HepG2 (cell line): ENCODE results near the gene TMEM127. TPM values are rescaled to one million over a fixed set of nuclear protein-coding genes. Genes with fewer than 3 reads are reported as not detected.

Experiments used
- CREBL2 ChIP-seq: sonication (generic); formaldehyde crosslinking; IDR thresholded peaks from 2 replicates; pipeline ENCODE4 v1.8.1; 2023; ENCODE audit warnings: missing genetic modification reagents, mild to moderate bottlenecking, borderline replicate concordance
- HIC2 ChIP-seq: sonication (generic); formaldehyde crosslinking; IDR thresholded peaks from 2 replicates; pipeline ENCODE4 v1.9.0; 2022; ENCODE audit warnings: low read depth, missing genetic modification reagents
- HNRNPLL ChIP-seq: fragments of 200-400 bp; formaldehyde crosslinking; IDR thresholded peaks from 2 replicates; pipeline ENCODE4 v1.6.1; 2017; ENCODE audit warnings: mild to moderate bottlenecking, low read depth, low read length; ENCODE audit not compliant: poor library complexity, severe bottlenecking
- NFIB ChIP-seq: sonication (generic); formaldehyde crosslinking; IDR thresholded peaks from 2 replicates; pipeline ENCODE4 v1.9.0; 2021; ENCODE audit warnings: missing genetic modification reagents, mild to moderate bottlenecking, borderline replicate concordance
- NKX3-1 ChIP-seq: sonication (generic); formaldehyde crosslinking; IDR thresholded peaks from 2 replicates; pipeline ENCODE4 v1.5.0; 2020; ENCODE audit warnings: missing genetic modification reagents
- PITX1 ChIP-seq: sonication (generic); formaldehyde crosslinking; IDR thresholded peaks from 2 replicates; pipeline ENCODE4 v1.5.1; 2020; ENCODE audit warnings: mild to moderate bottlenecking, missing genetic modification reagents
- REPIN1 ChIP-seq: sonication (generic); formaldehyde crosslinking; IDR thresholded peaks from 2 replicates; pipeline ENCODE4 v1.8.0; 2022; ENCODE audit warnings: missing genetic modification reagents, low read depth, mild to moderate bottlenecking, borderline replicate concordance
- SP1 ChIP-seq, 2 experiments: fragments of 450-650 bp in 1 of 2; sonication (generic) in 1 of 2; formaldehyde crosslinking in 1 of 2; IDR thresholded peaks; 2 replicates each; pipeline versions ENCODE4 v1.4.0 to v1.6.1; 2016 to 2020; ENCODE audit warnings: missing genetic modification reagents in 1 of 2
- TBX3 ChIP-seq: fragments of 450-650 bp; IDR thresholded peaks from 2 replicates; pipeline ENCODE4 v1.6.1; 2017; ENCODE audit warnings: antibody characterized with exemption, mild to moderate bottlenecking, inconsistent platforms, borderline replicate concordance
- TFDP2 ChIP-seq: sonication (generic); formaldehyde crosslinking; IDR thresholded peaks from 2 replicates; pipeline ENCODE4 v1.4.0; 2020; ENCODE audit warnings: missing genetic modification reagents
- XRCC5 ChIP-seq: fragments of 200-400 bp; formaldehyde crosslinking; optimal IDR thresholded peaks from 2 replicates; pipeline ENCODE3; 2017; ENCODE audit warnings: mild to moderate bottlenecking, low read length
- ZNF180 ChIP-seq: sonication (generic); formaldehyde crosslinking; IDR thresholded peaks from 2 replicates; pipeline ENCODE4 v1.4.0; 2020; ENCODE audit warnings: low read depth, missing genetic modification reagents, borderline replicate concordance
- ZNF382 ChIP-seq: sonication (generic); formaldehyde crosslinking; IDR thresholded peaks from 2 replicates; pipeline ENCODE4 v1.5.0; 2020; ENCODE audit warnings: missing genetic modification reagents, mild to moderate bottlenecking, borderline replicate concordance
- ZNF407 ChIP-seq: sonication (generic); formaldehyde crosslinking; IDR thresholded peaks from one replicate; pipeline ENCODE4 v1.5.1; 2020; ENCODE audit warnings: mild to moderate bottlenecking, missing genetic modification reagents; ENCODE audit errors: not compliant biosample characterization
- ZNF607 ChIP-seq: sonication (generic); formaldehyde crosslinking; IDR thresholded peaks from 2 replicates; pipeline ENCODE4 v1.5.1; 2020; ENCODE audit warnings: missing genetic modification reagents, mild to moderate bottlenecking, borderline replicate concordance
- polyA plus RNA-seq, 8 experiments: library from polyadenylated mRNA; depleted of rRNA in 3 of 8; stranded (reverse) in 7 of 8; unstranded in 1 of 8; fragments of >200 nt; fragmentation: Illumina TruSeq in 4 of 8; extraction: Trizol in 4 of 8; gene quantifications; 2 replicates each; pipeline versions ENCODE4 v1.2.1 to v1.2.3, GENCODE V29; 2011 to 2016; ENCODE audit warnings: low read depth in 4 of 8, missing spikeins in 1 of 8, mixed read lengths in 1 of 8; ENCODE audit not compliant: insufficient read depth in 1 of 8
- total RNA-seq, 5 experiments: library from RNA; depleted of rRNA; stranded (reverse); fragments of >200 nt; fragmentation: Illumina TruSeq; extraction: Trizol; gene quantifications; 2 replicates each; pipeline ENCODE4 v1.2.3, GENCODE V29; 2016; ENCODE audit warnings: low read depth in 1 of 5

The TMEM127 gene
- total and polyA plus RNA-seq, 2 of the 13 experiments (the other 11 are each of a cell fraction or from before 2014, with no cell fraction given), result 21.5 to 33.9 TPM

GRCh38 chr2:96267159-96267971, 1.6 kb upstream of the TMEM127 start (continued):
- TF ChIP-seq NFIB (0 out of 2 replicates have a peak, but pooled peaks have one; percentile 12), HIC2 (CRISPR knock-in tag) (no peak), TFDP2 (CRISPR knock-in tag) (no peak), TBX3 (no peak), HNRNPLL (peak; percentile 78), ZNF407 (CRISPR knock-in tag) (peak; percentile 63), ZNF607 (CRISPR knock-in tag) (0 out of 2 replicates have a peak, but pooled peaks have one; percentile 34), XRCC5 (peak; percentile 33), CREBL2 (0 out of 2 replicates have a peak, but pooled peaks have one; percentile 39), SP1 (IDR thresholded peaks at IDR 0.05) (no peak), SP1 (CRISPR knock-in tag; IDR thresholded peaks at IDR 0.05) (no peak), NKX3-1 (CRISPR knock-in tag) (no peak), ZNF382 (CRISPR knock-in tag) (no peak), PITX1 (CRISPR knock-in tag) (no peak), ZNF180 (CRISPR knock-in tag) (no peak), REPIN1 (CRISPR knock-in tag) (peak; percentile 60; the same call in 1 of the 2 replicates)
